Neural cell (in vitro differentiated cells): ENCODE data around the gene OR52K1.

Experiments
- CTCF ChIP-seq: fragments of 450-650 bp; IDR thresholded peaks from 2 replicates; pipeline ENCODE4 v1.5.1; 2014; ENCODE audit warnings: antibody characterized with exemption, mild to moderate bottlenecking, moderate library complexity; ENCODE audit not compliant: poor library complexity, severe bottlenecking
- EP300 ChIP-seq: fragments of 450-650 bp; conservative IDR thresholded peaks from 2 replicates; pipeline ENCODE4 v1.6.1; 2014; ENCODE audit warnings: antibody characterized with exemption, mild to moderate bottlenecking, moderate library complexity; ENCODE audit not compliant: poor library complexity, severe bottlenecking
- EZH2 ChIP-seq: fragments of 200-600, 300-800 bp; shearing (Covaris generic), sonication (generic); IDR thresholded peaks from 2 replicates; pipeline ENCODE4 v1.6.1; 2014; ENCODE audit warnings: antibody characterized with exemption, low read length, borderline replicate concordance, mild to moderate bottlenecking; ENCODE audit not compliant: insufficient read depth, poor library complexity, severe bottlenecking
- POLR2AphosphoS5 ChIP-seq: IDR thresholded peaks from 2 replicates; pipeline ENCODE4 v1.6.1; 2012
- RAD21 ChIP-seq: fragments of 450-650 bp; conservative IDR thresholded peaks from 2 replicates; pipeline ENCODE4 v1.6.1; 2014; ENCODE audit warnings: antibody characterized with exemption, mild to moderate bottlenecking, moderate library complexity
- REST ChIP-seq: IDR thresholded peaks from 2 replicates; pipeline ENCODE4 v1.6.1; 2012; ENCODE audit warnings: borderline replicate concordance
- SMC3 ChIP-seq: fragments of 450-650 bp; conservative IDR thresholded peaks from 2 replicates; pipeline ENCODE4 v1.6.1; 2014; ENCODE audit warnings: antibody characterized with exemption, mild to moderate bottlenecking, moderate library complexity; ENCODE audit not compliant: poor library complexity
- TAF1 ChIP-seq: IDR thresholded peaks from 2 replicates; pipeline ENCODE4 v1.6.1; 2012; ENCODE audit warnings: low read depth

- TF ChIP-seq CTCF (no peak), EZH2 (no peak), REST (no peak), RAD21 (no peak), POLR2AphosphoS5 (no peak), EP300 (no peak), SMC3 (no peak), TAF1 (no peak)
Measured at GRCh38 chr11:4480577-4481239, 1.7 kb upstream of the OR52K1 start.
